NCI-H82 treated with DMSO at 0.1 percent for 48 hours (cell line): ENCODE data around the gene FARS2.
"Not testable (repeated sequence)": the region's sequence is repeated elsewhere in the genome, so short reads cannot be mapped to it uniquely, and the experiment has no call there.

ENCODE experiments used
- DNase-seq: peaks from one replicate; lab custom pipeline; 2025; ENCODE audit not compliant: unreplicated experiment; lab: John Stamatoyannopoulos, UW

FARS2 gene

GRCh38 chr6:5679270-5679669 is 418.0 kb downstream of the FARS2 start:
- DNase-seq: no peak

DNA sequence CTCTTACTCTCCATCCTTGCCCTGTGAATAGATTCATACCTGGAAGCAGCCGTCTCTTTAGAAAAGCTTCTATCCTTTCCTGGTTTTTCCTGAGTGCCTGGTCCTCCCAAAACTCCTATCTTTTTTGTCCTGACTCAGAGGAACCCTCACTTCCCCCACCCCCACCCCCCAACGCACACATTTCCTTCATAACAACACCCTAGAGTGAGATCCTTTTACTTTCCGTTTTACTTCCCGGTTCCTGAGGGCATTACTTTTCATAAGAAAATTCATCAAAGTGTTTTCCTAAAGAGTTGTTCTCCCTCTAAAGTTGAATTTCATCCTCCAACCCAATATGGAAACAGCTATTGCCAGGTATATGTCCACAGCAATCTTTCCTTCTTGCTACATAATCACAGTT is 418.4 kb downstream of the FARS2 start:
- DNase-seq: no peak

GRCh38 chr6:5680095-5680494 is 418.8 kb downstream of the FARS2 start:
- DNase-seq: no peak

DNA sequence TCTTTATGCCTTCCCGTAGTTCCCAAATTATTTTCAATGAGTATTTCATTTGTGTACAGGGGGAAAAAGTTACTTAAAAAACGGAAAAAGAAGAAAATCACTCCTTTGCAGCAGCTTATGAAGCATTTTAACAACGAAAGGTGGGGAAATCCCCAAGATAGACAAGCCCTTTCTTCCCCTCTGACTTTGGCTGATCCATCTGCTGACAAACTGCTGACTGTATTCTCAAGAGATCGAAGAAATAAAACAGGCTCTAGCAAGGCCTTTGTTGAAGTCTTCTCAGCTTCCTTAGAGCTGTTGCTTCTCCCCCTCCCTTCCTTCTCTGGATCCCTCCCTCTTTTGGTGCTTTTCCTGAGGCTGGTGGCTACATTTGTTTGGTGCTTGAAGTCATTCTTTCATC is 420.2 kb downstream of the FARS2 start:
- no peak for DNase-seq

DNA sequence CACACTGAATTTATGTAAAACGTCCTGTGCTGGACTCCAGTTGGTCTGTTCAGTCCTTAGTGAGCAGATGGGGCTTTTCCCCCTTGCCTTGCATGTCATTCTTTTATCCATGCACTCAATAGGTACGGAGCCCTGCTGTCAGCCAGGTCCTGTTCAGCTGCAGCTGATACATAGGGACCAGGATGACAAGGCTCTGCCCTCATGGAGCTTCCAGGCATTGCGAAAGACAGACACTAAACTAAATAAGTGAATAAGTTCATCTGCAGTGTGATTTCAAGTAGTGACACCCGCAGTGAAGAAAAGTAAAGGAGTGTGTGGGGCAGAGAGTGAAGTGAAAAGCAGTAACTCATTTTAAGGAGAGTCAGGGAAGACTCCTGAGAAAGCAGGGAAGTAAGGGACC is 421.2 kb downstream of the FARS2 start:
- DNase-seq: no peak

DNA sequence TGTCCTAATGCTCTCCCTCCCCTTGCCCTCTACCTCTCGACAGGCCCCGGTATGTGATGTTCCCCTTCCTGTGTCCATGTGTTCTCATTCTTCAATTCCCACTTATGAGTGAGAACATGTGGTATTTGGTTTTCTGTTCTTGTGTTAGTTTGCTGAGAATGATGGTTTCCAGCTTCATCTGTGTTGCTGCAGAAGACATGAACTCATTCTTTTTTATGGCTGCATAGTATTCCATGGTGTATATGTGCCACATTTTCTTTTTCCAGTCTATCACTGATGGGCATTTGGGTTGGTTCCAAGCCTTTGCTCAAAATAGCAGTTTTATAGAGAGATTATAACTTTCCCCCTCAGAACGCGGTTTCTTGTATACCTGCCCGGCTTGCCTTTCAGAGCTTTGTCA is 422.4 kb downstream of the FARS2 start:
- not testable (repeated sequence) for DNase-seq

DNA sequence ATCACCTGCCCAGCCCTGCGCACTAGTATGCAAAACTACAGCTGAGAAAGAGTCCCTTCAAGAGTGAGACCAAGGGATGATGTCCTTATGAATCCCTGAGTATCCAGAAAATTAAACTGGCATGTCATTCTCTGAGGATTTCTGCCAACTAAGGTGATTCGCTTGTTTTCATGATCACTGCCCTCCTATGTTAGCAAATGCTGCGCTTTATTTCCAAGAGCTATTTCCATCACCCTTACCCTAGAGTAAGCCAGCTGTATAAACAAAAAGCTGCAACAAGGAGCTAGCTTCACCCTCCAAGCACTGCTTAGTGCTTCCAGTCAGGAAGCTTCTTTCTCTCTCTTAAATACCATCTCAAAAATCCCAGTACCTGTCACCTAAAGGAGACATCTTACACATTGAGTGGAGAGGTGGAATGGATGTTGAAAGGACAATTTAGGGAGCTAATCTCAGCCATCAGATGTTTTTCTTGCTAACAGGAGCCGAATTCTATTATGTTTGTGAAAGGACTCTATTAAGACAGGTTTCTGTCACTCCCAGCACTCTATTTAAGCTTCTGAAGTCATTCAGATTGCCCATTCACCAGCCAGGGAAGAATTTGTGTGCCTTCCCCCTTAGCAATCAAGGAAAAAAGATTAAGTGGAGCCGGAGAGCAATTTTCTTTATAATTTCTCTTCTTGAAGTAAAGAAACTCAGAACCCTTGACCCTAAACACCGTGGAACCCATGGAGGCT is 423.2 kb downstream of the FARS2 start:
- no peak for DNase-seq

DNA sequence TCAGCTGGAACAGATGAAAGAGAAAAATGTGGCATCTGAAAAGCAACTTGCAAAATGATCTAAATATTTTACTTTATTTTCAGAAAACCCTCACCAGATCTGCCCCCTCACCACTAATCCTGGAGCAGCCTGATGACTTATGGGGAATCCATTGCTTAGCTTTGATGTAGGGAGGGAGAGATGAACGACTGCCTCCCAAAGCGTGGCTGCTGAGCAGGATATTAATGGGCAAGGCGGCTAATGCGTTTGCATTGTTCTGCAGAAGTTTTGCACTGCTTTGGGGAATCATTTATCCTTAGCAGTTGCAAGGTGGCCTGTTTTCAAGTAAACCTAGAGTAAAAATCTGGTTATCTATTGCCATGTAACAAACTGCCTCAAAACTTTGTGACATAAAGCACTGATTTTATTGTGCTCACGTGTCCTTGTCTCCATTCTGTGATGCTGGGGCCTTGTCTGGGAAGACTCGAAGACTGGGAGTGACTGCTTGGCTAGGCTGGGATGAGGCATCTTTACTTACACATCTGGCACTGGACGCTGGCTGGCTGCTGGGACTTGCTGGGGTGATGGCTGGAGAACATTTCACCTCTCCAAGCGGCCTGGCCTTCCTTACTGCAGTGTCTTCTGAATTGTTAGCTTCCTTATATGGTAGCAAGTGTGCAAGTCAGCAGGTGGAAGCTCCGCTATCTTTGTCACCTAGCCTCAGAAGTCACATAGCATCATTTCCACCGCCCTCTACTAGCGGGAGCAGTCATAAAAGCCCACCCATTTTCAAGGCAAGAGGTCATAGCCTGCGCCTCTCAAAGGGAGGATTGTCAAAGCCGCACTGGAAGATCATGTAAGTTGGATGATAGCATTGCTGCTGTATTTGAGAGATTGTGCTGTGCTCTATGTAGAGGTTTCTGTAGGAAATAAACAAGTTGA is 432.2 kb downstream of the FARS2 start:
- DNase-seq: no peak

- DNase-seq: no peak
Observed at GRCh38 chr6:5695260-5696245, 434.2 kb downstream of the FARS2 start.

DNA sequence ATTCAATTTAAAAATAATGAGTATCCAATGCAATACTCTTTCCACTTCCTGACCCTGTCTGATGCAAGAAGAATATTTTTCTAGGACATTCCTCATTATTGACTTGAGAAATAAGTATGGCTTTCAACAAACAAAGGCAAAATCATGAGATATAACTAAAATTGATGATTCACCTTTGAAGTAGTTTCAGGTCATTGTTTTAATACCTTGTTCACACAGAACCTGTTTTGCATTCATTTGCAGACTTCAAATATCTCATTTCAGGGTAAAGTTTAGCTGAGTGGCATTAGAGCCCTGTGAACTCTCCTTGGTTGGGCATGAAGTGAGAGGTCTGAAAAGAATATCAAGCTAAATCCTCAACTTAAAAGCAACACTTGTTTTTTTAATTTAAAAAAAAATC is 436.2 kb downstream of the FARS2 start:
- DNase-seq: no peak

DNA sequence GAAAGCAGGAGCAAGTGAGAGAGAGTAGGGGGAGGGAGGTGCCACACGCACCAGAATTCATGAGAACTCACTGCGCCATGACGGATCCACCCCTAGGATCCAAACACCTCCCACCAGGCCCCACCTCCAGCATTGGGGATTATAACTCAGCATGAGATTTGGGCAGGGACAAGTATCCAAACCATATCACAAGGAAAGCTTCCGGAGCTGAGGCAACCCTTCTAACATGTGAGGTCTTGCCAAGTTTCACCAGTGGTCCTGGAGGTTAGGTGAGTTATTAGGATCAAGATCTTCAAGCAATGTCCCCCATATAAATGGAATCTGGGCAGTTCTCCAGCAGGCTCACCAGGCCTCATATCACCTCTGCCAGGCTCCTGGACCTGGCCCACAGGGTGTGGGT is 437.0 kb downstream of the FARS2 start:
- DNase-seq: no peak

DNA sequence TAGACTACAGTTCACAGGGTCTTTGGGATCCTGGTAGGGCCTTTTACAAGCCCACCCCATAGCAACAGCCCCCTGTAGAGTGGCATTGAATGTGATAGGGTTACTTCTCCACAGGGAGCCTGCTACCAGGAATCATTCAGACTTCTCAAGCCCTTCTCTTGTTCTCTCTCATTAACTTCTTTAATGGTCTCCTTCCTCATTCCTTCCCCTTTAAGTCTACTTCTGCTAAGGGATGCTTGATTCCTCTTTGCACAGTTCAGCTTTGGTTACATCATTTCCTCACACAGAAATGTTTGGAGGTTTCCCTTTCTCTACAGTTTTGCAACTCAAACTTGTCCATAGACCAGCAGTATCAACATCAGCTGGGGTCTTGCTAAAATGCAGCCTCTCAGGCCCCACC is 437.8 kb downstream of the FARS2 start:
- DNase-seq: not testable (repeated sequence)

DNA sequence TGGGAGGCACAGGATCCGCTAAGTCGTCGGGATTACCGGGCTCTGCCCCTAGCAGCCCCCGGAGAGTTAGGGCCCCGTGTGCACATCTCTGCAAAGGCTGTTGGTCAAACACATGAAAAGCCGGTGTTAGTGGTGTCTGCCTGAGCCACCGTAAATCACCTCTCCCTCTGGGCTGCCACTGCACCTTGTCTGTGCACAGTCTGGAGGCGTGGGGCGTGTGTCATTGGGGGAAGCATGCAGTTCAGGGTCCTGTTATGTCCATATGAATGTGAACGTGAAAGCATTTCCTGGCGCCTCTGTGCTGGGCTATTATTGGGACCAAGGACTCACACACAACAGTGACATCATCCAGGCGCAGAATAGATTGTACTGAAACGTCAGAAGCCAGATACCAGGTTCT is 439.9 kb downstream of the FARS2 start:
- DNase-seq: no peak

- DNase-seq: no peak
Observed at GRCh38 chr6:5704708-5705107, 443.4 kb downstream of the FARS2 start.

- no peak for DNase-seq
Observed at GRCh38 chr6:5705252-5705651, 443.9 kb downstream of the FARS2 start.

DNA sequence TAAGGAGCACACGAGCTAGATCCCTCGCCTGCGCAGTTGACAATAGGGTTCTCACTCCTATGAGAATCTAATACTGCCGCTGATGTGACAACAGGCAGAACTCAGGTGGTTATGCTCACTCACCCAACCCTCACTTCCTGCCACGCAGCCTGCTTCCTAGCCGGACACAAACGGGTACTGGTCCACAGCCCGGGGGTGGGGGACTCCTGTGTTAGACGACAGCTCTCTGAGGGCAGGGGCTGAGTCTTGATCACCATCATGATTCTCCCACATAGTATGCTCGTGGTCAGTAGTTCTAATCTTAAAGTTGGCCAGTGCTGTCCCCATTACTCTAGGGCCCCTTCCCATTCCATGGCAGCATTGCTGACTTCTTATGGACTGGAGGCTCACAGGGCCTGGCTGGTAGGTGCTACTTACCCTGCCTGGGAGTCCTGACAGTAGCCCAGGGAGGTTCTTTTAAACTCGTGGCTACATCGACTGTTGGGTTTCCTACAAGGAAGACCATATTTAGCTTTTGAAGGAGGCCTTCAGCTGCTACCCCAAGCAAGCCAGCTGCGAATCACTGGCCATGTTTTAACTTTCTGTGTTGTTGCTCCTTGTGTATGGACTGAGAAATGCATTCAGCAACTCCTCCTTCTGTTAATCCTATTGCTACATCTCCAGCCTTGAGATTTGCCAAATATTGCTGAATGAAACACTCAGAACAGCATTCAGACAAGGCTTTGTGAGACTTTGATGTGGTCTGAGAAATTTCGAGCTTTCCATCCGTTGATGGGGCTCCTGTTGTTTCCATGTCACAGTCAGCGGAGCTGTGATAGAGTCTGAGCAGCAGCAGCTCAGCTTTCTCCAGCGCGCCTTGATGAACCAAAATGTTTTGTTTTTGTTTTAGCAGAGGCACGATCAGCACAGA is 445.1 kb downstream of the FARS2 start:
- DNase-seq: no peak

DNA sequence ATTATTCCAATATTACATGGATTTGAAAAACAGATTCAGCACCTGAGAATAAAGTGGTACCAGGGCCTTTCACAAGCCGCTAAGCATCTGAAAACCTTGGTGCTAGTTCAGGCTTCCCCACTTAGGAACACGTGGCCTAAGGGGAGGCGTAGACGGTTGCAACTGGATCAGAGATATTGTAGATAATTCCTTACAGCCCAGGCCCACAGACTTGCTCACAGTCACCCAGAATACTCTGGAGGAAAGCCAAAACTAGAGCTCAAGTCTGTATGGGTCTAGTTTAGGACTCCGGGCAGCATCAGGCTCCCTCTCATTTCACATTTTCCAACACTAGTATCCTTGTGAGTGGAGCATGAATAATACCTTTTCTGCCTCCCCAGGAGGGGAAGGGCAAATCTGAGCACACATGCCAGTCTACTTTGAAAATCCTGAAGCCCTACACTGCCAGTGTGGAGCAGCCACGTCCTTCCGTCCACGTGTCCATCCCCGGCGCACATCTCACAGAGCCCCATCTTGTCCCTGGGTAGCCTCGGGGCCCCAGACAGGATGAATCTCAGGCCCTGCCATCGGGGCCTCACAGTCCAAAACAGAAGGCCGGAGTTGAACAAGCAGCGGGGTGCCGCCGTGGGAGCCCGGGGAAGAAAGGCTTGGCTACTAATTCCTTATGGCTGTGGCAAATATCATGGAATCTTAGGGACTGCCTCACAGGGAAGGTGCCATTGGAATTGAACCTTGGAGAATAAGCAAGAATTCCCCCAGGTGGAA is 446.1 kb downstream of the FARS2 start:
- DNase-seq: no peak

DNA sequence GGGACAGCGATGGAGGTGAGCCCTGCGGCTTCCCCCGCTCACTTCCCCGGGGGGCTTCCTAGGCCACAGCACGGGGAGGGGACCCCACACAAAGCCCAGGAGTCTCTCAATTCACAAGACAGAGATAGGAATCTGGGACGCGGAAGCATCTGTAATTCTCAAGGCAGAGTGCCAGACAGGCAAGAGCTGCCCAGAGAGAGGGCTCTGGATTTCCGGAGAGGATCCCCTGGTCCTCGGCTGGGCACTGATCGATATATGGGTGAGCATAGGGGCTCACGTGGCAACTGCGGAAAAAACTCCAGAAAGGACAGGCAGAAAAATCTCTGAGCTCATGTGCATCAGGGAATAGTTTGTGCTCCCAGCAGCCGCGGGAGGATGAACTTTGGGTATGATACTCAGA is 449.2 kb downstream of the FARS2 start:
- no peak for DNase-seq

DNA sequence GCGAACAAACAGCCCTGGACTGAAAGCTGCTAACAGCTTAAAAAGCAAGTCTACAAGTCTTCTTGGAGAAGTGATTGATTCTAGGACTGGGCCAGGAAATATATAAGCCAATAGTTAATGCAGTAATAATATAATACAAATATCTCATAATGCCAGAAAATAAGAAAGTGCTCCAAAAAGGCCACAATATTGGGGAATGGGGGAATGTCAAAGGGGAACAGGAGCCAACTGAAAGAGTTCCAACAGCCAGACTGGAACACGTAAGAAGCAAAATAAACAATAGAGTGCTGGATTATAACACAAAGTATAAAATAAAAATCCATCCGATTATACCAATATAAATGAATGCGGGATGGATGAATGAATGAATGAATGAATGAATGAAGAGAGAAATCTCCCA is 449.6 kb downstream of the FARS2 start:
- no peak for DNase-seq
